Measurements from ENCODE around the gene PVALEF. TPM values are rescaled to one million over a fixed set of nuclear protein-coding genes. Genes with fewer than 3 reads are reported as not detected.

Gene PVALEF
- polyA plus RNA-seq, 1 donor (not counting 4 experiments of a cell fraction or from before 2014, with no cell fraction given), result not detected

DNA sequence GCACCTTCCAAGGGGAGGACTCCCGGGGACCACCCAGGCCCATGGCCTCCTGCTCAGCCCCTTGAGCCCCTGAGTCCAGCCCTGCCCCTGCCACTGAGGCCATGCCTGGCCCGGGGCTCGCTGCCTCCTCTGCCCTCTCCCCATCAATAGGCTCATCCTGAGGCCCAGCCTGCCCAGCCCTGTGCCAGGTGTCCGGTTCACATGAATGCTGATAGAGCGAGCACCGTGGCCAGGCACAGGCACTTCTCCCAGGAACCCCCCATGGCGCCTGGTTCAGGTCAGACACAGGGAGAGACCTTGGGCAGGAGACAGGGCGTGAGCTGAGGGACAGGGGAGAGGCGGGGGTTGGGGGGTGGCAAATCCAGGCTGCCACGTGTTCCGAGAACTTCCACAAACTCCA, 2.8 kb upstream of the PVALEF start:
- Histone ChIP-seq H3K9me1 (ENCODE audit: control insufficient read depth, extremely low read depth, insufficient read depth, low read length) (no peaks in the 10 kb centered on the region), H3K4me2 (ENCODE audit: control insufficient read depth, extremely low read depth, insufficient read depth, low read depth, low read length) (no peak overlapping the region), H3K79me2 (ENCODE audit: control insufficient read depth, insufficient read depth, low read length) (no peaks in the 10 kb centered on the region), H3K9ac (ENCODE audit: control insufficient read depth, extremely low read depth, insufficient read depth, low read length) (no peak overlapping the region), H3K4me3 (ENCODE audit: control insufficient read depth in 2 of 3, extremely low read depth in 1 of 3, insufficient read depth in 2 of 3, low read depth in 1 of 3, low read length in 3 of 3) (no peak overlapping the region), H3K4me1 (ENCODE audit: control insufficient read depth, extremely low read depth, insufficient read depth, low read length) (no peaks in the 10 kb centered on the region), H3K36me3 (ENCODE audit: control insufficient read depth in 2 of 2, extremely low read depth in 1 of 2, insufficient read depth in 2 of 2, low read length in 2 of 2) (no peaks in the 10 kb centered on the region), H4K20me1 (ENCODE audit: control insufficient read depth, extremely low read depth, insufficient read depth, low read length) (peaks cover 2% of the 10 kb centered on the region), H3K27ac (ENCODE audit: control insufficient read depth, insufficient read depth, low read length) (no peak overlapping the region), H2AFZ (ENCODE audit: control insufficient read depth, low read length) (no peak overlapping the region), H3K9me3 (ENCODE audit: control insufficient read depth, low read depth, low read length) (no peaks in the 10 kb centered on the region), H3K27me3 (ENCODE audit: control insufficient read depth, extremely low read depth, insufficient read depth, low read length) (peaks cover 41% of the 10 kb centered on the region)
- TF ChIP-seq, protein P1, sequence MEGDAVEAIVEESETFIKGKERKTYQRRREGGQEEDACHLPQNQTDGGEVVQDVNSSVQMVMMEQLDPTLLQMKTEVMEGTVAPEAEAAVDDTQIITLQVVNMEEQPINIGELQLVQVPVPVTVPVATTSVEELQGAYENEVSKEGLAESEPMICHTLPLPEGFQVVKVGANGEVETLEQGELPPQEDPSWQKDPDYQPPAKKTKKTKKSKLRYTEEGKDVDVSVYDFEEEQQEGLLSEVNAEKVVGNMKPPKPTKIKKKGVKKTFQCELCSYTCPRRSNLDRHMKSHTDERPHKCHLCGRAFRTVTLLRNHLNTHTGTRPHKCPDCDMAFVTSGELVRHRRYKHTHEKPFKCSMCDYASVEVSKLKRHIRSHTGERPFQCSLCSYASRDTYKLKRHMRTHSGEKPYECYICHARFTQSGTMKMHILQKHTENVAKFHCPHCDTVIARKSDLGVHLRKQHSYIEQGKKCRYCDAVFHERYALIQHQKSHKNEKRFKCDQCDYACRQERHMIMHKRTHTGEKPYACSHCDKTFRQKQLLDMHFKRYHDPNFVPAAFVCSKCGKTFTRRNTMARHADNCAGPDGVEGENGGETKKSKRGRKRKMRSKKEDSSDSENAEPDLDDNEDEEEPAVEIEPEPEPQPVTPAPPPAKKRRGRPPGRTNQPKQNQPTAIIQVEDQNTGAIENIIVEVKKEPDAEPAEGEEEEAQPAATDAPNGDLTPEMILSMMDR (optimal IDR thresholded peaks at IDR 0.05 in 1 of 3, IDR thresholded peaks at IDR 0.05 in 1 of 3, conservative IDR thresholded peaks at IDR 0.05 in 1 of 3; ENCODE audit: extremely low read depth in 1 of 3, insufficient read depth in 2 of 3, low read length in 3 of 3), result no peak
- TF ChIP-seq EZH2 (IDR thresholded peaks at IDR 0.05; ENCODE audit: low read length), result no peak
- dilution Hi-C loops (cut with MboI; ENCODE audit: extremely low pct_ligation_motif_present, low sequenced_read_pairs), result no loop called here
- FAIRE-seq (no peak), DNase-seq (ENCODE audit: low read depth, low spot score) (no peak)

DNA sequence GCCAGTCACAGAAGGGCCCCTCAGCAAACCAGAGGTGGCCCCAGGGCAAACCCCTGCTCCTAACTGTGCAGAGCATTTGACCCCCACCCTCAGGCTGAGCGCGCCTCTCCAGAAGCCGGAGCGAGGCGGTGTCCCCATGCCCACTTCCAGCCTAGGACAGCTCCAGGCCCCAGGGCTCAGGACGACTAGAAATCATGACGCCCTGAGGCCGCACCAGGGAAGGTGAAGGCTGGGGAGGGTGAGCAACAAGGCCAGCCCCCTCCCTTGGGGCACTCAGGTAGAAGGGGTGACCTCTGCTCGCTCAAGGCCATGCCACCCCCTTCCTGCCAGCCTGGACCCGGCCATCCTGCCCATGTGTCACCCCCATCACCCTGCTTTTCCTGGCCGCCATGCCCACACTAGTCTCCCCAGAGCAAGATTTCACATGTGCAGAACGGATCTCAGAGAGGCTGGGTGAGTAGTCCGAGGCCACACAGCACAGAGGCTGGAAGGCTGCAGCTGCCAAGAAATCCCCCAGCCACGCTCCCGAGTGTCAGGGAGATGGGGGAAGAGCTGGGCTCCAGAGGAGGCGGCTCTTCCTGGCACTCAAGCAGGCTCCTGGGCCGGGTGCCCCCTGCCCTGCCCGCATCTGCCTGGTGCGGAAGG, 2.1 kb upstream of the PVALEF start:
- H3K27me3 ChIP-seq (ENCODE audit: control insufficient read depth, extremely low read depth, insufficient read depth, low read length), result peaks cover 43% of the 10 kb centered on the region
- H3K79me2 ChIP-seq (ENCODE audit: control insufficient read depth, insufficient read depth, low read length), result no peaks in the 10 kb centered on the region
- H2AFZ ChIP-seq (ENCODE audit: control insufficient read depth, low read length), result no peak overlapping the region
- H3K36me3 ChIP-seq (ENCODE audit: control insufficient read depth in 2 of 2, extremely low read depth in 1 of 2, insufficient read depth in 2 of 2, low read length in 2 of 2), result no peaks in the 10 kb centered on the region
- no peak overlapping the region for H3K9ac ChIP-seq (ENCODE audit: control insufficient read depth, extremely low read depth, insufficient read depth, low read length)
- no peak overlapping the region for H3K4me2 ChIP-seq (ENCODE audit: control insufficient read depth, extremely low read depth, insufficient read depth, low read depth, low read length)
- dilution Hi-C loops (cut with MboI; ENCODE audit: extremely low pct_ligation_motif_present, low sequenced_read_pairs), result no loop called here
- no peak overlapping the region for H3K4me3 ChIP-seq (ENCODE audit: control insufficient read depth in 2 of 3, extremely low read depth in 1 of 3, insufficient read depth in 2 of 3, low read depth in 1 of 3, low read length in 3 of 3)
- FAIRE-seq (no peak), DNase-seq (ENCODE audit: low read depth, low spot score) (no peak)
- peaks cover 2% of the 10 kb centered on the region for H4K20me1 ChIP-seq (ENCODE audit: control insufficient read depth, extremely low read depth, insufficient read depth, low read length)
- no peaks in the 10 kb centered on the region for H3K9me3 ChIP-seq (ENCODE audit: control insufficient read depth, low read depth, low read length)
- H3K27ac ChIP-seq (ENCODE audit: control insufficient read depth, insufficient read depth, low read length), result no peak overlapping the region
- no peaks in the 10 kb centered on the region for H3K9me1 ChIP-seq (ENCODE audit: control insufficient read depth, extremely low read depth, insufficient read depth, low read length)
- no peaks in the 10 kb centered on the region for H3K4me1 ChIP-seq (ENCODE audit: control insufficient read depth, extremely low read depth, insufficient read depth, low read length)
- TF ChIP-seq, protein P1 (optimal IDR thresholded peaks at IDR 0.05 in 1 of 3, IDR thresholded peaks at IDR 0.05 in 1 of 3, conservative IDR thresholded peaks at IDR 0.05 in 1 of 3; ENCODE audit: extremely low read depth in 1 of 3, insufficient read depth in 2 of 3, low read length in 3 of 3), result no peak
- no peak for TF ChIP-seq EZH2 (IDR thresholded peaks at IDR 0.05; ENCODE audit: low read length)

Measured in keratinocyte (primary cell).